GM12878 (cell line): Measurements from ENCODE around the gene NAA15. TPM values are rescaled to one million over a fixed set of nuclear protein-coding genes. Genes with fewer than 3 reads are reported as not detected.

Source experiments
- CBX3 ChIP-seq: fragments of 200-600 bp; sonication (generic); IDR thresholded peaks from 2 replicates; pipeline ENCODE4 v1.6.1; 2016; ENCODE audit warnings: low read depth, borderline replicate concordance
- CREB1 ChIP-seq: IDR thresholded peaks from 2 replicates; pipeline ENCODE4 v1.6.1; 2012; ENCODE audit warnings: low read depth, mild to moderate bottlenecking, inconsistent platforms
- CUX1 ChIP-seq: IDR thresholded peaks from 2 replicates; pipeline ENCODE4 v1.6.1; 2012; ENCODE audit warnings: improper control_type of control experiment, low read depth, low read length; ENCODE audit not compliant: insufficient replicate concordance
- FOXK2 ChIP-seq: fragments of 450-650 bp; IDR thresholded peaks from 2 replicates; pipeline ENCODE4 v1.6.1; 2017; ENCODE audit warnings: mild to moderate bottlenecking, moderate library complexity
- FOXM1 ChIP-seq: IDR thresholded peaks from 2 replicates; pipeline ENCODE4 v1.6.1; 2012; ENCODE audit warnings: low read depth, mild to moderate bottlenecking, inconsistent platforms, low read length, moderate library complexity
- IKZF2 ChIP-seq, 2 experiments: fragments of 450-650 bp; IDR thresholded peaks; 2 replicates each; pipeline ENCODE4 v1.6.1; 2017; ENCODE audit warnings: mild to moderate bottlenecking in 2 of 2, moderate library complexity in 2 of 2
- KLF5 ChIP-seq: fragments of 450-650 bp; IDR thresholded peaks from 2 replicates; pipeline ENCODE4 v1.6.1; 2014; ENCODE audit warnings: mild to moderate bottlenecking; ENCODE audit not compliant: partially characterized antibody
- MYB ChIP-seq: fragments of 150-350 bp; IDR thresholded peaks from 2 replicates; pipeline ENCODE4 v1.6.1; 2014; ENCODE audit warnings: mild to moderate bottlenecking, low read depth, low read length, borderline replicate concordance
- NFYA ChIP-seq: IDR thresholded peaks from 2 replicates; pipeline ENCODE4 v1.6.1; 2011; ENCODE audit warnings: low read depth, mild to moderate bottlenecking, low read length, improper control_type of control experiment, borderline replicate concordance
- NR2C1 ChIP-seq: fragments of 450-650 bp; IDR thresholded peaks from 2 replicates; pipeline ENCODE4 v1.6.1; 2017; ENCODE audit warnings: antibody characterized with exemption, mild to moderate bottlenecking, moderate library complexity
- PAX8 ChIP-seq: fragments of 450-650 bp; IDR thresholded peaks from 2 replicates; pipeline ENCODE4 v1.6.1; 2017; ENCODE audit warnings: mild to moderate bottlenecking, moderate library complexity
- POU2F2 ChIP-seq: IDR thresholded peaks from 3 replicates; pipeline ENCODE4 v1.6.1; 2011; ENCODE audit warnings: low read depth, mild to moderate bottlenecking, low read length, borderline replicate concordance
- RB1 ChIP-seq: fragments of 450-650 bp; formaldehyde crosslinking; IDR thresholded peaks from 2 replicates; pipeline ENCODE4 v1.6.1; 2017; ENCODE audit warnings: mild to moderate bottlenecking, borderline replicate concordance
- SIN3A ChIP-seq: IDR thresholded peaks from 2 replicates; pipeline ENCODE4 v1.6.1; 2012; ENCODE audit warnings: low read depth, low read length, improper control_type of control experiment
- SMAD1 ChIP-seq: fragments of 450-650 bp; IDR thresholded peaks from 2 replicates; pipeline ENCODE4 v1.6.1; 2018; ENCODE audit warnings: mild to moderate bottlenecking, low read depth; ENCODE audit not compliant: partially characterized antibody
- SMARCA5 ChIP-seq: fragments of 450-650 bp; IDR thresholded peaks from 2 replicates; pipeline ENCODE4 v1.6.1; 2017; ENCODE audit warnings: mild to moderate bottlenecking
- SPI1 ChIP-seq: IDR thresholded peaks from 2 replicates; pipeline ENCODE4 v1.6.1; 2011; ENCODE audit warnings: low read depth, mild to moderate bottlenecking, low read length, moderate library complexity, borderline replicate concordance; ENCODE audit not compliant: insufficient read depth
- SREBF2 ChIP-seq: IDR thresholded peaks from 2 replicates; pipeline ENCODE4 v1.6.1; 2012; ENCODE audit warnings: mild to moderate bottlenecking, low read length
- SUPT20H ChIP-seq: IDR thresholded peaks from 2 replicates; pipeline ENCODE4 v1.6.1; 2011; ENCODE audit warnings: low read depth, mild to moderate bottlenecking, low read length, moderate library complexity, borderline replicate concordance; ENCODE audit not compliant: control insufficient read depth
- TARDBP ChIP-seq: IDR thresholded peaks from 2 replicates; pipeline ENCODE4 v1.6.1; 2016; ENCODE audit warnings: borderline replicate concordance
- ZBTB11 ChIP-seq: fragments of 450-650 bp; formaldehyde crosslinking; IDR thresholded peaks from 2 replicates; pipeline ENCODE4 v1.5.0; 2022; ENCODE audit warnings: mild to moderate bottlenecking, missing genetic modification characterization
- polyA plus RNA-seq, 11 experiments: library from polyadenylated mRNA; depleted of rRNA in 4 of 11; unstranded in 6 of 11; stranded (reverse) in 5 of 11; fragments of >200 nt; fragmentation: Nextera tagmentation in 4 of 11; fragmentation: Illumina TruSeq in 1 of 11; extraction: Ambion mirVana in 4 of 11; extraction: Trizol in 1 of 11; gene quantifications; 1 replicate in 1 of 11; 2 replicates in 10 of 11; pipeline versions ENCODE4 v1.2.1 to v1.2.3, GENCODE V29; 2011 to 2016; ENCODE audit warnings: inconsistent platforms in 2 of 11, missing spikeins in 2 of 11, low read depth in 1 of 11
- total RNA-seq, 4 experiments: library from RNA; depleted of rRNA in 3 of 4; stranded (reverse); fragments of >200 nt in 3 of 4; fragmentation: Illumina TruSeq in 1 of 4; extraction: Trizol in 1 of 4; gene quantifications; 2 replicates each; pipeline versions ENCODE4 v1.2.1 to v1.2.3, GENCODE V29; 2013 to 2021

NAA15 gene
- total and polyA plus RNA-seq, 10 of the 15 experiments (the other 5 are each of a cell fraction or from before 2014, with no cell fraction given) = 24.3 to 93.1 (median 51.9) TPM

DNA sequence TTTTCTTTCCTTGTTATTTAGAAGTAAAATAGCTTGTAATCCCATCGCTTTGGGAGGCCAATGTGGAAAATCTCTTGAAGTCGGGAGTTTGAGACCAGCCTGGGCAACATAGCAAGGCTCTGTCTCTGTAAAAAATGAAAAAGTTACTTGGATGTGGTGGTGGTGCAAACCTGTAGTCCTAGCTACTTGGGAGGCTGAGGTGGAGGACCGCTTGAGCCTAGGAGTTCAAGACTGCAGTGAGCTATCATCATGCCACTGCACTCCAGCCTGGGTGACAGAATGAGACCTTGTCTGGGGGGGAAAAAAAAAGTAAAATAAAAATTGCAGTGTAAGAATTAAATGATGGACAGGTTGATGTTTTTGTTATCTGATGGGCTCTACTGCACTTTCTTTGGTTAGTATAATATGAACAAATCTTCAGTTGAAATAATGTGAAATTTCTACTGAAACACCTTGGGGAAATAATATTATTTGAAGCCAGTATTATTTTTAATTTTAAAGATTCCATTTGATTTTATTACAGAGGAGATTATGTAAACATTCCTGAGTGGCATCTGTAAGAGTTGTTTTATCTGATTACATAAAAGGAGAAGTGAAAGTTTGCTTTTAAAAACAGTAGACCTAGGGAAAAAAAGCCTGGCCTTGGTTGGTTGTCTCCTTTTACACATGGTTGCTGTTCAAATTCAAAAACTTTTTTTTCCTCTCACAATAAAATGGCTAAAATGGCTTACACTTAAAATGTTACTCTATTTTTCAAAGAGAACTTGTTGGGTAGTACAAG lies 11.4 kb downstream of the NAA15 start (continued):
- TF ChIP-seq ZBTB11 (CRISPR knock-in tag) (no peak), IKZF2 (IDR thresholded peaks at IDR 0.05) (peak; percentile 40 to 50; a peak in 3 of 4 replicates), MYB (no peak), CBX3 (no peak), PAX8 (0 out of 2 replicates have a peak, but pooled peaks have one; percentile 47), TARDBP (no peak), SIN3A (no peak), FOXK2 (no peak), SMAD1 (no peak), NR2C1 (no peak), SREBF2 (no peak), SUPT20H (no peak), POU2F2 (no peak), CUX1 (no peak), FOXM1 (no peak), SMARCA5 (no peak), NFYA (no peak), RB1 (no peak), SPI1 (peak; percentile 87), KLF5 (no peak), CREB1 (no peak)
